GM19372 (cell line): Measurements from ENCODE around the gene KNDC1.

Experiments used
- ATAC-seq: cut with Tn5 transposase; IDR thresholded peaks from one replicate; pipeline ENCODE4 v1.9.1; 2021; ENCODE audit warnings: mild to moderate bottlenecking, low read depth, moderate library complexity; ENCODE audit not compliant: unreplicated experiment

The KNDC1 gene

DNA sequence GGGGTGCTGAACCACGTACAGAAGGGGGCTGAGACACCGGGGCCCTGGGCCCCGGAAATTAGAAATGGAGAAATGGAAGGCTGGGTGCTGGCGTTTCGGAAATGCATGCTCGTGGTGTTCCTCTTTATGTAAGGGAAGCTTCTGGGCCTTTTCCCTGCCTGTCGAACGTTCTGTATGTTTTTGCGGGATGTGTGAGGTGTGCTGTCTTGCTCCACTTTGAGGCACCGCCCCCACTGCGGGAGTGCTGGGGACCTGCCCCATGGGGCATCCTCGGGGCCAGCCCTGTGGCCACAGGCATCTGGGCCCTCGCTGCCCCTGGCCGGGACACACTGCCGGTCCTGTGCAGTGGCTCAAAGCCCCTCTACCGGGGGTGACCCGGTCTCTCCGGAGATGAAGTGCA lies 75.9 kb downstream of the KNDC1 start:
- no peak for ATAC-seq

- ATAC-seq, result no peak
Measured at GRCh38 chr10:133236401-133237240, 76.6 kb downstream of the KNDC1 start.

DNA sequence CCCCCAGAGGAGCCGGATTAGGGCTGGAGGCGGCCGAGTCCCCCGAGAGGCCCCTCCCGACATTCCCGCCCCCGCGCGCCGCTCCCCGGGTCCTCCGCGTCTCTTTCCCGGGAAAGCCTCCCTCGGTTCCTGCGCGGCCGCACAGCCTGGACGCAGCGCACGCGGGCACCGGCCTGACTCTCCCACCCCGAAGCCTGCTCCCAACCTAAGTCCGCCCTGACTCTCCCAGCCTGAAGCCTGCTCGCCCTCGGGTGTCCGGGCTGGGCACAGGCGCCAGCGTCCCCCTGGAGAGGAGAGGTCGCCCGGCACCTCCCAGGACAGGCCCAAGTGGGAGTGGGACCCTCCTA lies 77.2 kb downstream of the KNDC1 start:
- ATAC-seq, result no peak

- no peak for ATAC-seq
Measured at GRCh38 chr10:133237588-133238465, 77.8 kb downstream of the KNDC1 start, which contains the start of gene VENTX. TSS of gene VENTX (plus strand) at chr10:133237855. CDS start at chr10:133237915, 60 bp downstream.

GRCh38 chr10:133238466-133238804 lies 78.4 kb downstream of the KNDC1 start:
- no peak for ATAC-seq

DNA sequence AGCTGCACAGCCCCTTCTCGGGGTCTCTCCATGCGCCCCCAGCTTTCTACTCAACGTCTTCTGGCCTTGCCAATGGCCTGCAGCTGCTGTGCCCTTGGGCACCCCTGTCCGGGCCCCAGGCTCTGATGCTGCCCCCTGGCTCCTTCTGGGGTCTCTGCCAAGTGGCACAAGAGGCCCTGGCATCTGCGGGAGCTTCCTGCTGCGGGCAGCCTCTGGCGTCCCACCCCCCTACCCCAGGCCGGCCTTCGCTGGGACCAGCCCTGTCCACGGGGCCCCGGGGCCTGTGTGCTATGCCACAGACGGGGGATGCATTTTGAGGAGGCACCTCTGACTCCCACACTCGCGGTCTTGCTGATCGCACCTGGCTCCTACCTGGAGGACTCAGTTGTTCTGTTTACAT lies 80.0 kb downstream of the KNDC1 start:
- no peak for ATAC-seq

DNA sequence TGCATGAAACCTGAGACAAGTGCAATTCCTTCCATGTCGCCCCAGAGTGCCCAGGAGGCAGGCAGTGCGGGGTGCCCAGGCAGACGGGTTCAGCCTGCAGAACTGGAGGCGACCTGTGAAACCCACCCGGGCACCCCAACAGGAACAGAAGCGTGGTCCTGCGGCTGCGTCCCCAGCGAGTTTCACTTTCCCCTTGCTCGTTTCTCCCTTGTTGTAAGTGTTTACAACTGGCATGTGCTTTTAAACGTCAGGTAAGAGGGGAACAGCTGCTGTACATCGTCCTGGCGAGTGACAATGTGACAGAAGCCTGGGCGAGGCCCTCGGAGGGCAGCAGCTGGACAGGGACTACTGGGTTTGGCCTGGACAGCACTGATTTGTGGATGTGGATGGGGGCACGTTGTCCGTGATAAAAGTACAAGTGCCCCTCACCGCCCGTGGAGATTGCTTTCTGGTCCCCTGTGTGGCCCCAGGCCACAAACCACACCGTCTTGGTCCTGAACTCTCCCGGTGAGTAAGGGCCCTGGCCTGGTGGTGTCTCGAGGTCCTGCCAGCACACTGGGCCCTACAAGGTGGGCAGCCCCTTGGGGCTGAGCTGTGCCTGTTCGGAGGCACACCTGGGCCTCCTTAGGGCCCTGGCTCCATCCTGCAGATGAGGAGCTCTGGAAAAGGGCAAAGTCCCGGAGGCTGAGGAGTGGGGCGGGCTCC lies 81.6 kb downstream of the KNDC1 start:
- ATAC-seq, result no peak

DNA sequence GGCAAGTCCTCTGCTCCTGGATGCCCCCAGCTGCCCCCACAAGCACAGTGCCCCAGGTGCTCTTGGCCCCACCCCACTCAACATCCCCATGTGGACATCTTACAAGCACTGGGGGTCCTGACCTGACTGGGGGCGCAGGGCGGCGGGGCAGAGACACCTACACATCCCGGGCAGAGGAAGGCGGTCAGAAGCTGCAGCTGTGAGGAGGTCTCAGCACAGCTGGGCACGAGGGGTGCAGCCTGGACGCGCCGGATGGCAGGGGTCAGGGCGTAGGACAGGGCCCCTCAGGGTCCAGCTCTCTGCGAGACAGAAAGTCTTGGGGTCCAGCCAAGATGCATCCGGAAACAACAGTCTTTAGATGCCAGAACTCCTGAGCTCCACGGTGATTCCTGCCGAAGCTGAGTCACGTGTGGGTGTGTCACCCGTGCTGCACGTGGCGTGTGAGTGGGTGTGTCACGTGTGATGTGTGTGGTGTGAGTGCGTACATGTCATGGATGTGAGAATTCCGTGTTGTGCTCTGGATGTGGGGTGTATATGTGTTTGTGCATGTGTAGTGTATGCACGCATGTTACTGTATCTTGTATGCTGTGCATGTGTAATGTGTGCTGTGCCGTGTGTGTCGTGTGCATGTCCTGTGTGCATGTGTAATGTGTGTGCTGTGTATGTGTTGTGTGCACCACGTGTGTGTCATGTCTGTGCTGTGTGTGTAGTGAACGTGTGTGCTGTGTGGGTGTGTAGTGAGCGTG lies 82.8 kb downstream of the KNDC1 start:
- ATAC-seq, result no peak

DNA sequence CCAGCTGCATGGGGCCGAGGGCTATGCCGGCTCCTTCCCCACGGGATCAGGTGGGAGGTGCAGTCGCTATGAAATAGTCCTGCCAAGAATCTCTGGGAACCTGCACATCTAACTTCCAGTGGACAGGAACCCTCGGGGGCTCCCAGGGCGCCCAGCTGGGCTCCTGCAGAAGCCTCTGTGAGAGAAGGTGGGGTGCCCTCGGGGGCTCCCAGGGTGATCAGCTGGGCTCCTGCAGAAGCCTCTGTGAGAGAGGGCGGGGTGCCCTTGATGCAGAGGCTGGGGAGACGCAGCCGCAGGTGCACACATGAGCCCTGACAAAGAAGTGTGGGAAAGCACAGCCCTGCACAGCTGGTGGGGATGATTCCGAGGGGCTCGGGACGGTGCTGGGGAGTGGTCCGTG lies 83.6 kb downstream of the KNDC1 start:
- ATAC-seq, result no peak

DNA sequence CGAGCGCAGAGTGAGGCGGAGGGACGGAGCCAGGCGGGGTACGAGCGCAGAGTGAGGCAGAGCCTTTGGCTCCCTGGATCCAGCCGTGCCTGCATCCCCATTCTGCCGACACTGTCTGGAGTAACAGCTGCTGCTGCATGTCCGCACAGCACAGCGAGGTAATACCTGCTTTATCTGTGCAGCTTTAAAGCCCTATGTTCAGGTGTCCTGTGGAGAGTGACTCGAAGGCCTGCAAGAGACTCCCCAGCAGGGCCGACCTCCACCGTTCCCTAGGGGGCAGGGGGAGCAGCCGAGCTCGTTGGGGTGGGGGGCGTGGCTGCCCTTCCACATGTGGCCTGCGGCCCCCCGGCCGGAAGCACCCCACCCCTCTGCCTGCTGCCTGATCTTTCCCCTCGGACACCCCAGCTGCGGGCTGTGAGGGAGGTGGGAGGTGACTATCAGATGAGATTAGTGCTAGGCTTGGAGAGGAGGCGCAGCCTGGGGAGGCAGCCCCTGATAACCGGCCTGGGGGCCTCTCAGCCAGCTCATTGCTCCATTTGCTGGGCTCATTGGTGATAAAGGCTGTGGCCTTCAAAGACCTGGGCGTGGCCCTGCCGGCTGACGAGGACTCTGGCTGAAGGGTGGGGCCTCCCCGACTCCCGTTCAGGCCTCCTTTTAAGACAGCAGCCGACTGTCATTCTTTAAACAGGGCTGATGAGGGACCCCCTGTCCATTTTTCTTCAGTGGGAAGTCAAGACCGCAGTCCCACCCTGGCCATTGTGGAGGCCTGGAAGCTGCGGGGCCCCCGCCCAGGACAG lies 85.6 kb downstream of the KNDC1 start:
- ATAC-seq, result no peak

GRCh38 chr10:133246236-133246626 lies 86.2 kb downstream of the KNDC1 start:
- no peak for ATAC-seq

DNA sequence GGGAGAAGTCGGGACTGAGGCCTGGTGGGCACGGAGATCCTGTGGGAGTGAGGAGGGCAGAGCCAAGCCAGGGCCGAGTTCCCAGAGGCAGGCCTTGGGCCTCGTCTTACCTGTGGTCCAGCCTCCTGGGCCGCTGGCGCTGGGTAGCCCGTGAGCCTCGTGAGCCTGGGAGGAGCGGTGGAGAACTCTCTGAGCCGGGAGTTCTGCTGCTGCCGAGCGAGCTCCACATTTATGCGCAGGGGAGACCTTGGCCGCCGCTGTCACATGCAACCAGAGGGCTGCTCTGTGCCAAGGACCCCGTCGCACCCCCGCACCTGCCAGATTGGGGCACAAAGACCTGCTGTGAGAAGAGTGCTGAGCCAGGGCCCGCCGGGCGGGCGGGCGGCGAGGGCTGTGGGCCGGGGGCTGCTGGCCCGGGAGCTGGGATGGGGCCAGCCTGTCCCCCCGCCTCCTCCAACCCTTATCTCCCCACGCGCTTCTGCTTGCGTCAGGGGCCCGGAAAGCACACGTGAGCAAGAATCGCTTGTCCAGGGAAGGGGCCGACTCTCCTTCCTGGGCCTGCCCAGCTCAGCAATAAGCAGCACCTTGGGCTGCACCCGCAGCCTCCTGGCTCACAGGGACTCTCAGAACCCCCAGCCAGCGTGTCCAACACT lies 87.8 kb downstream of the KNDC1 start:
- ATAC-seq, result no peak

DNA sequence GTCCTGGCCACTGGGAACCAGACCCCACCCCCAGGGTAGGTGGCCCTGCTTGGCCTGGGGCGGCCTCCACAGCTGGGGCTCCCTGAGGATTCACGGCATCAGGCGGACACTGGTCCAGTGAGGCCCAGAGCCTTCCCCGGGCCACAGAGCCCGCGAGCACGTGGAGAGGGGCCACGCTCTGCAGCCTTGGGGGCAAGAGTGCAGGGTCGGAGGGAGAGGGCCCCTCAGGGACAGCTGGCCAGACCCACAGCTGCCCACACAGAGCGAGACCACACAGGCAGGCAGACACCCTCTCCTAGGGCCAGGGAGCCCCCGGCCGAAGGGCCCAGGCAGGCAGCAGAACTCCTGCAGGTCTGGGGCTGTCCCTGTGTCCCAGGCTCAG lies 88.3 kb downstream of the KNDC1 start:
- ATAC-seq, result no peak

DNA sequence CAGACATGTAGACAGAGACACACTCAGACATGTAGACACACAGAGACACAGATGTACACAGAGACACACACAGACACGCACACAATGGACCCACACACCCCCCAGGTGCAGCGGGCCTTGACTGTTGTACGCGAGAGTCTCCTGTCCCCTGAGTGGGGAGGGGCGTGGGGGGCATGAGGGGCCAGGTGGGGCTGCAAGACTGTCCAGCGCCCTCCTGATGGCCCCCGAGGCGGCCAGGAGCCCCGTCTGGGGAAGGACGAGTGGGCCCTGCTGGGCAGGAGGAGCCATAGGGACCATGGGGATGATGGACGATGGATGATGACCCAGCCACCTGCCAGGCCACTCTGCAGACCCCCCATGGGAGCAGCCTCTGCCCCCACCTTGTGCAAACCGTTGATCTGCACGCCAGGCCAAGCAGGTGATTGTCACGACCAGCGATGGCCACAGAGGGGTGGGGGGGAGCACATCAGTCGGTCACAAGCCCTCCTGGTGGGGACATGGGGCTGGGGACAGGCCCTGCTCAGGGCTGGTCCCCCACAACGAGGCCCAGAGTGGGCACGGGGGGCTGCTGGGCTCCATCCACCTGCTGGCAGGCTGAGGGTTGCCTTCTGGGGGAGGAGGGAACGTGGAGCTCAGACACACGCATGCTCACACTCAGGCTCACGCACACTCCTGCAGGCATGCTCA lies 89.2 kb downstream of the KNDC1 start:
- ATAC-seq, result no peak

GRCh38 chr10:133249975-133250754 lies 90.1 kb downstream of the KNDC1 start:
- no peak for ATAC-seq

GRCh38 chr10:133251388-133252222 lies 91.6 kb downstream of the KNDC1 start:
- ATAC-seq, result no peak

- ATAC-seq, result no peak
Measured at GRCh38 chr10:133252223-133252552, 92.2 kb downstream of the KNDC1 start.
